NCI-H446 treated with DMSO at 0.1 percent for 48 hours (cell line): ENCODE data around the gene PHACTR2.
A peak's percentile ranks its signal among the peaks of the same experiment; 100 is the strongest.
"Not testable (repeated sequence)": the region's sequence is repeated elsewhere in the genome, so short reads cannot be mapped to it uniquely, and the experiment has no call there.

Experiments used
- DNase-seq: peaks from one replicate; lab custom pipeline; 2025; lab: John Stamatoyannopoulos, UW

The PHACTR2 gene

DNA sequence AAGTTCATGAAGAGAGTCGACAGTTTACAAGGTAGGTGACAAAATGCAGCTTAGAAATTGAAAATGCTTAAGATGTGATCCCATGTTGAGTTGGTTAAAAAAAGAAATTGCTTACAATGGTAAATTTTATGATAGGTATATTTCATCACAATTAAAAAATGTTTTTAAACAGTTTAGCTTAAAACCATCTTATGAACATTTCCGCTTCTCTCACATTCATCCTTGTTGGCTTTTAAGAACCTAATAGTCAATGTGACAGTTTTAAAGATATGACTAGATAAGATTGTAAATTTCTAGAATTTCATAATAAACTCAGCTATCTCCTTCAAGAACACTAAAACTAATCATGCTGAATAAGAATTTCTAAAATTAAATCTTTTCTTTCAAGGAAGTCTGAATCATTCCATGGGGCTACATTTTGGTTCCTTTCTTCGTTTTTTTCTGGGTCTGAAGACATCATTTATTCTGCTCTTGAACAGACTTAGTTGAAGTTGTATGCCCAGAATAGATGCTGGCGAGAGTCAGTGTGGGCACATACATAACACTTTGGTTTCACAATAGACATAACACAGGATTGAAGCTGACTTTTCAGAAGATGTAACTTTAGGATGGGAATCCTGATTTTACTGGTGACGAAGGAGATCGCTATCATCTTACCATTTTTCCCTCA lies 129.5 kb downstream of the PHACTR2 start:
- DNase-seq, result no peak

GRCh38 chr6:143810745-143811144 lies 133.0 kb downstream of the PHACTR2 start:
- DNase-seq, result no peak

DNA sequence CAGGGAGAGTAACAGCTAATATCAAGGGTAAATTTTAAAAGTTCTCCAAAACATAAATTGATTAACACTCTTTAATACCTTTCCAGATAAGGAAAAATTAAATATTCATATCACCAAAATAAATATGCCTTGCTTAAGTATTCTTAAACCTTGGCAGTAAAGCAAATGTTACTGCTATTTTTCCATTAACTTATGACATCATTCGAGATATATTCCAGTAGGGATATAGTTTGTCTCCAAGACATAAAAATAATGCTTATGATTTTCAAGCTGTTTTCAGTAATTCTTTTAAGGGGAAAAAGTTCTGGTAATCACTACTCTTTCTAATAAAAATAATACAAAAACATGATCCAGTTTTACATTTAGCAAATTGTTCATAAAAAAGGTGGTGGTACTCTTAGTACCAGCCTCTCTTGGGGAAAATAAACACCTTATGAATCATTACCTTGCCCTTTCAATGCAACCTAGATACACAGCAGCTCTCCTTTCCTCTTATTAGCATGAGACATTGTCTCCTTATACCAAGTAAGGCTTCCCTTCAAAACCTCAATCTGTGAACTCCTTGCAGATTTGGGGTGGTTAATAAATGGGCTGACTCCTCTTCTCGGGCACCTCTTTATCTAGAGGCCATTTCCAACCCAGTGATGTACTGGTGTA lies 133.9 kb downstream of the PHACTR2 start:
- DNase-seq, result no peak

GRCh38 chr6:143817621-143818020 lies 139.9 kb downstream of the PHACTR2 start:
- no peak for DNase-seq

GRCh38 chr6:143821359-143821758 lies 143.6 kb downstream of the PHACTR2 start:
- DNase-seq, result no peak

GRCh38 chr6:143822584-143823024 lies 144.8 kb downstream of the PHACTR2 start:
- DNase-seq, result no peak

DNA sequence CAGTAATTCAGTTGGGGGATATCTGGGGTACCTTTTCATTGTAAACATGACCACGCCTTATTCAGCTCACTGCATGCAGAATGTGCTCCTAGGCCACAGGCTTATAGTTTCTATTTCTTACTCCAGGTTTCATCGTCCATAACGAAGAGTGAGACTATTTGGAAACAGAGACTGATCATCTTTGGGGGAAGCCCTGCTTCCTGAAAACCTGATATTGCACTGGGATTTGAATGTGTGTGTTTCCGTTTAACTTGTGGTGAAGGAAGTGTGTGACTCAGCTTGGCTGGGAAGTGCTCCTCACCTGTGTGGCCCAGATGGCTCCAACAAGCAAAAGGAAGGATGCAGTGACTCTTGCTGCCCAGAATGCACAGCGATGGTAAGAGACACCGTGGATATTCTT lies 145.8 kb downstream of the PHACTR2 start:
- no peak for DNase-seq

- DNase-seq, result no peak
Observed at GRCh38 chr6:143828572-143828971, 150.8 kb downstream of the PHACTR2 start.

- no peak for DNase-seq
Observed at GRCh38 chr6:143836150-143836549, 158.4 kb downstream of the PHACTR2 start.

- DNase-seq, result no peak
Observed at GRCh38 chr6:143838395-143838794, 160.6 kb downstream of the PHACTR2 start.

GRCh38 chr6:143839196-143839595 lies 161.4 kb downstream of the PHACTR2 start:
- DNase-seq, result no peak

- no peak for DNase-seq
Observed at GRCh38 chr6:143840595-143841265, 163.0 kb downstream of the PHACTR2 start.

DNA sequence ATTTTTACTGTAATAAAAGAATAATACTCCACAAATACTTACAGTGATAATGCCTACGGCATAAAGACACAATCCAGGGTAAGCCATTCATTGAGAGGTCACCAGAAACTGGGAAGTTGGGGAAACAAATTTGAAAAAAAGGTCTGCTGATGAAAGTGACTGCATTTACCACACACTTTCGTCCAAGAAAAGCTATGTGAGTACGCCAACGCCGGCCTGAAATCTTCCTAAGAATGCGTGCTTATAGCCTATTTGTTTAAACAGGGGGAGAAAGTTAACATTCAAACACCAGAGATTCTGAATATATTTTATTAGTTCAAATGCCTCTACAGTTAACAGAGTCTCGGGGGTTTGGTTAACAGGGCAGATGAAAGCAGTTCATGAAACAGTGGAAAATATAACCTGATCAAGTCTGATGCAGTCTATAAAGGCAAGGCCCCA lies 164.7 kb downstream of the PHACTR2 start:
- DNase-seq, result no peak

- peak; percentile 85 for DNase-seq
Observed at GRCh38 chr6:143842902-143843676, 165.3 kb downstream of the PHACTR2 start, which contains the start of gene LTV1. Gene LTV1, plus strand, starts transcription at chr6:143843338. Its CDS starts 140 bp downstream, at chr6:143843478.

- DNase-seq, result no peak
Observed at GRCh38 chr6:143843677-143843999, 165.9 kb downstream of the PHACTR2 start.

GRCh38 chr6:143844006-143844405 lies 166.2 kb downstream of the PHACTR2 start:
- no peak for DNase-seq

DNA sequence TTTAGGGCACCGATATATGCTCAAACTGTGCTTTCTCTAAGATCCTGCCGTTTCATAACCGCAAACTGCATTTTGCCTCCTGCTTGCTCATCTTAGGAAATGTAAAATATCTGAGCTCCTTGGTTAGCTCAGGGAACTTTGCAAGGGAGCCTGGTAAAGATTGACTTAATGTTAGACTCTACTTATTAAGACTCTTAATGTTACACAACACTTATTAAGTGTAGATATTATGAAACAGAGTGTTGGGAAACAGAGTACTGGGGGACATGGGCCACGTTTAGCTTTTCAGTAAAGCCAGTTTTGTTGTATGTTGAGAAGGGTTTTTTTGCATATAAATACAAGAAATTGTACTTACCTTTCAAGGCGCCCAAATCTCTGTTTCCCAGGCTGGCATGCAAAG lies 167.3 kb downstream of the PHACTR2 start:
- DNase-seq, result no peak

DNA sequence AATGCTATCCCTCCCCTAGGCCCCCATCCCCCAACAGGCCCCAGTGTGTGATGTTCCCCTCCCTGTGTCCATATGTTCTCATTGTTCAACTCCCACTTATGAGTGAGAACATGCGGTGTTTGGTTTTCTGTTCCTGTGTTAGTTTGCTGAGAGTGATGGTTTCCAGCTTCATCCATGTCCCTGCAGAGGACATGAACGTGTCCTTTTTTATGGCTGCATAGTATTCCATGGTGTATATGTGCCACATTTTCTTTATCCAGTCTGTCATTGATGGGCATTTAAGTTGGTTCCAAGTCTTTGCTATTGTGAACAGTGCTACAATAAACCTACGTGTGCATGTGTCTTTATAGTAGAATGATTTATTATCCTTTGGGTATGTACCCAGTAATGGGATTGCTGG lies 173.9 kb downstream of the PHACTR2 start:
- not testable (repeated sequence) for DNase-seq

- DNase-seq, result not testable (repeated sequence)
Observed at GRCh38 chr6:143855057-143855456, 177.3 kb downstream of the PHACTR2 start.

DNA sequence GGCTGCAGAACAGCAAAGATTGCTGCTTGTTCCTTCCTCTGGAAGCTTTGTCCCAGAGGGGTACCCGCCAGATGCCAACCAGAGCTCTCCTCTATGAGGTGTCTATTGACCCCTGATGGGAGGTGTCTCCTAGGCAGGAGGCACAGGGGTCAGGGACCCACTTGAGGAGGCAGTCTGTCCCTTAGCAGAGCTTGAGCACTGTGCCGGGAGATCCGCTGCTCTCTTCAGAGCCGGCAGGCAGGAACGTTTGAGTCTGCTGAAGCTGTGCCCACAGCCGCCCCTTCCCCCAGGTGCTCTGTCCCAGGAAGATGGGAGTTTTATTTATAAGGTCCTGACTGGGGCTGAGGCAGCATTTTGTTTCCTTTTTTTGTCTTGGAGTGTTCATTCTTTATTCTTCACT lies 179.0 kb downstream of the PHACTR2 start:
- DNase-seq, result not testable (repeated sequence)

GRCh38 chr6:143857651-143858050 lies 179.9 kb downstream of the PHACTR2 start:
- DNase-seq, result no peak

DNA sequence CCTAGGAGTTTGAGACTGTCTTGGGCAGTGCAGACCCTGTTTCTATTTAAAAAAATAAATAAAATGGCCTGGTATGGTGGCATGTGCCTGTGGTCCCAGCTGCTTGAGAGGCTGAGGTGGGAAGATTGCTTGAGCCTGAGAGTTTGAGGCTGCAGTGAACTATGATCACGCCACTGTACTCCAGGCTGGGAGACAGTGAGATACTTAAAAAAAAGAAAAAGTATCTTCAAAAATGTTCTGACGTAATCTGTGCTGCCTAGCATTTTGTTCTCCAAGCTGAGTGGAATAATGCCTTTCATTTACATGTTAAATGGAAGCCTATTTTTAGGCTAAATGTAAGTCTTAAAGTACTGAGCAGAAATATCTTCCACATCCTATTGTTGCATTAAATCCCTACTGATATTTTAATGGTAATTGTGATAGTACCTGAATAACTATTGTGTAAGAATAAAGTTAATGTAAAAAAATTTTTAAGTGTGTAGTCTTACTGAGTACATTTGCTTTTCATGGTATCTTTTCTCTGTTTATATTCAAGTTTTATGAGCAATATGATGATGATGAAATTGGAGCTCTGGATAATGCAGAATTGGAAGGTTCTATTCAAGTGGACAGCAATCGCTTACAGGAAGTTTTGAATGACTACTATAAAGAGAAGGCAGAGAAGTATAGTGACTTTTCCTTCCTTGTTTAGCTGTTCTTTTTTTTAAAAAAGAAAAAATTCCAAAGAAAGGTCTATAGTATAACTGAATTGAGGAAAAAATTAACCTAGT lies 182.3 kb downstream of the PHACTR2 start:
- DNase-seq, result no peak
